Panc1 (cell line): ENCODE data around the gene PDZD4. TPM values are rescaled to one million over a fixed set of nuclear protein-coding genes. Genes with fewer than 3 reads are reported as not detected.

Experiments used
- ATAC-seq: fragments of 200-7000 bp; cut with Tn5 transposase; 2 replicates; pipeline ENCODE4 v1.9.1; 2020; ENCODE audit warnings: mild to moderate bottlenecking, moderate library complexity
- BruUV-seq: library from RNA; stranded (reverse); fragments of 400-500 nt; replicated peaks from 2 replicates; lab custom pipeline; 2021; lab: Mats Ljungman, UMichigan
- CTCF ChIA-PET: fragments of 300-600 bp; sonication (Branson Sonifier 250); formaldehyde crosslinking; loops from one replicate; lab custom pipeline; 2022; ENCODE audit warnings: antibody characterized with exemption; lab: Charles Lee
- POLR2A ChIA-PET: fragments of 300-600 bp; sonication (Branson Sonifier 250); formaldehyde crosslinking; loops from one replicate; lab custom pipeline; 2022; ENCODE audit warnings: antibody characterized with exemption; lab: Charles Lee
- DNase-seq: peaks from one replicate; pipeline ENCODE4 v3.0.0-alpha.2; 2010; ENCODE audit warnings: low read depth, low spot score
- H3K27ac ChIP-seq: 2 replicates; pipeline ENCODE4 v1.5.1; 2011; ENCODE audit warnings: mild to moderate bottlenecking, low read length, inconsistent platforms
- H3K27me3 ChIP-seq: fragments of 200-500 bp; sonication (Bioruptor generic); 2 replicates; pipeline ENCODE4 v1.6.0; 2014; ENCODE audit warnings: low read length, inconsistent platforms; ENCODE audit not compliant: control insufficient read depth, insufficient read depth
- H3K36me3 ChIP-seq: fragments of 200-500 bp; sonication (Bioruptor generic); 2 replicates; pipeline ENCODE4 v1.5.1; 2014; ENCODE audit warnings: inconsistent platforms, mild to moderate bottlenecking, low read length, moderate library complexity; ENCODE audit not compliant: control insufficient read depth, insufficient read depth
- H3K4me1 ChIP-seq: 2 replicates; pipeline ENCODE4 v1.5.1; 2011; ENCODE audit warnings: inconsistent platforms, mild to moderate bottlenecking, low read length, moderate library complexity; ENCODE audit not compliant: control insufficient read depth, insufficient read depth
- H3K4me3 ChIP-seq, 2 experiments: 2 replicates each; pipeline ENCODE4 v1.5.1; 2011 to 2012; ENCODE audit warnings: low read depth in 2 of 2, low read length in 2 of 2, mild to moderate bottlenecking in 2 of 2, inconsistent platforms in 1 of 2, moderate library complexity in 1 of 2
- H3K9me3 ChIP-seq: fragments of 200-500 bp; sonication (Bioruptor generic); 2 replicates; pipeline ENCODE4 v1.5.1; 2014; ENCODE audit warnings: low read depth, mild to moderate bottlenecking, inconsistent platforms, low read length, moderate library complexity; ENCODE audit not compliant: control insufficient read depth, insufficient read depth
- CTCF ChIP-seq: fragments of 450-650 bp; IDR thresholded peaks from 2 replicates; pipeline ENCODE4 v1.5.1; 2017; ENCODE audit warnings: mild to moderate bottlenecking
- POLR2AphosphoS5 ChIP-seq: IDR thresholded peaks from 2 replicates; pipeline ENCODE4 v1.6.1; 2012; ENCODE audit warnings: mild to moderate bottlenecking, low read depth, low read length, moderate library complexity
- REST ChIP-seq, 2 experiments: IDR thresholded peaks; 2 replicates each; pipeline ENCODE4 v1.6.1; 2011 to 2012; ENCODE audit warnings: low read depth in 2 of 2, control low read depth in 1 of 2, low read length in 1 of 2, mild to moderate bottlenecking in 1 of 2, moderate library complexity in 1 of 2; ENCODE audit not compliant: insufficient read depth in 1 of 2
- SIN3A ChIP-seq: IDR thresholded peaks from 2 replicates; pipeline ENCODE4 v1.6.1; 2012; ENCODE audit warnings: low read depth, mild to moderate bottlenecking, low read length, moderate library complexity, borderline replicate concordance; ENCODE audit not compliant: insufficient read depth
- TCF7L2 ChIP-seq: IDR thresholded peaks from 2 replicates; pipeline ENCODE4 v1.6.1; 2011; ENCODE audit warnings: mild to moderate bottlenecking, low read depth, low read length, inconsistent platforms
- in situ Hi-C: cut with HindIII; loops from 2 replicates; pipeline ENCODE4 v1.10.0; 2016; ENCODE audit warnings: low sequenced_read_pairs, low pct_unique_long_range_greater_than_20kb
- intact Hi-C: fragments of 100-400 bp; cut with micrococcal nuclease; formaldehyde crosslinking; loops from one replicate; pipeline ENCODE4 v1.10.0; 2022; ENCODE audit not compliant: unreplicated experiment
- total RNA-seq: library from RNA; stranded (reverse); gene quantifications from one replicate; pipeline ENCODE4 v1.2.1, GENCODE V29; 2021; ENCODE audit not compliant: unreplicated experiment

PDZD4 gene
- total RNA-seq, 1 experiment from 2014 or later, result 37.2 TPM

GRCh38 chrX:153763298-153763932 lies 66.9 kb downstream of the PDZD4 start:
- intact Hi-C loops, result loop anchor here (10.0 kb wide), 2 partner anchors 121 to 161 kb away; partner anchors contain the start of genes ARHGAP4 and L1CAM
- no peak overlapping the region for H3K27ac ChIP-seq
- BruUV-seq, result no TSS peak
- ATAC-seq (no peak), DNase-seq (no peak)
- no peaks in the 10 kb centered on the region for H3K27me3 ChIP-seq
- no peaks in the 10 kb centered on the region for H3K36me3 ChIP-seq
- CTCF ChIA-PET, result interaction anchor here (0.6 kb wide), 1 partner anchor 96 kb away, joined by 3 read pairs; no protein-coding TSS in a partner anchor
- peaks cover 25% of the 10 kb centered on the region for H3K4me1 ChIP-seq
- H3K4me3 ChIP-seq, result no peak overlapping the region
- H3K9me3 ChIP-seq, result no peaks in the 10 kb centered on the region
- no peak for TF ChIP-seq TCF7L2
- no peak for TF ChIP-seq SIN3A
- no peak for TF ChIP-seq CTCF
- TF ChIP-seq POLR2AphosphoS5, result no peak
- no peak for TF ChIP-seq REST (IDR thresholded peaks at IDR 0.05; ENCODE audit: insufficient read depth in 1 of 2, low read depth in 2 of 2, low read length in 1 of 2)
- POLR2A ChIA-PET, result no interaction called here
- in situ Hi-C loops, result no loop called here

- in situ Hi-C loops (no loop called here), intact Hi-C loops (loop anchor here (10.0 kb wide), 2 partner anchors 122 to 162 kb away; partner anchors contain the start of genes ARHGAP4 and L1CAM)
- no peak for TF ChIP-seq CTCF
- TF ChIP-seq TCF7L2, result no peak
- TF ChIP-seq POLR2AphosphoS5, result no peak
- TF ChIP-seq REST (IDR thresholded peaks at IDR 0.05; ENCODE audit: insufficient read depth in 1 of 2, low read depth in 2 of 2, low read length in 1 of 2), result no peak
- TF ChIP-seq SIN3A, result no peak
- no peaks in the 10 kb centered on the region for H3K27me3 ChIP-seq
- no TSS peak for BruUV-seq
- CTCF ChIA-PET, result no interaction called here
- H3K36me3 ChIP-seq, result no peaks in the 10 kb centered on the region
- POLR2A ChIA-PET, result no interaction called here
- peaks cover 25% of the 10 kb centered on the region for H3K4me1 ChIP-seq
- no peak for DNase-seq
- no peak overlapping the region for H3K27ac ChIP-seq
- ATAC-seq, result no peak
- no peak overlapping the region for H3K4me3 ChIP-seq
- H3K9me3 ChIP-seq, result no peaks in the 10 kb centered on the region
These were observed 67.6 kb downstream of the PDZD4 start for GRCh38 chrX:153762626-153763173.
